Stomach (tissue), 9 donors: ENCODE data around the gene C10orf90. TPM values are rescaled to one million over a fixed set of nuclear protein-coding genes. Genes with fewer than 3 reads are reported as not detected.

ENCODE experiments used
- DNase-seq, 2 donors: peaks; one replicate each; pipeline versions ENCODE4 v3.0.0 to v3.0.0-alpha.2; 2013 to 2019
- H3K27ac ChIP-seq, 5 donors: fragments of 200-600 bp in 4 of 5; sonication (generic) in 4 of 5; one replicate each; pipeline ENCODE4 v1.5.1; 2013 to 2019; ENCODE audit warnings: mild to moderate bottlenecking in 1 of 5, moderate library complexity in 1 of 5
- H3K27me3 ChIP-seq, 3 donors: fragments of 200-600 bp; sonication (generic); one replicate each; pipeline ENCODE4 v1.5.1; 2017 to 2019; ENCODE audit warnings: mixed run types in 1 of 3
- H3K36me3 ChIP-seq, 4 donors: fragments of 200-600 bp; sonication (generic); 1 replicate in 3 of 4; 2 replicates in 1 of 4; pipeline ENCODE4 v1.5.1; 2016 to 2019
- H3K4me1 ChIP-seq, 4 donors: fragments of 200-600 bp; sonication (generic); one replicate each; pipeline ENCODE4 v1.5.1; 2016 to 2019
- H3K4me3 ChIP-seq, 4 donors: fragments of 200-600 bp; sonication (generic) in 3 of 4; one replicate each; pipeline ENCODE4 v1.5.1; 2016 to 2019; ENCODE audit warnings: mild to moderate bottlenecking in 1 of 4
- H3K9me3 ChIP-seq, 4 donors: fragments of 200-600 bp; sonication (generic); one replicate each; pipeline ENCODE4 v1.5.1; 2016 to 2019
- CTCF ChIP-seq, 7 experiments: fragments of 450-650 bp in 4 of 7; fragments of 200-600 bp in 3 of 7; sonication (generic) in 3 of 7; IDR thresholded peaks; one replicate each; pipeline ENCODE4 v1.5.1; 2016 to 2019; ENCODE audit warnings: antibody characterized with exemption in 7 of 7, control low read depth in 2 of 7, mild to moderate bottlenecking in 1 of 7
- EP300 ChIP-seq: sonication (generic); formaldehyde crosslinking; IDR thresholded peaks from one replicate; pipeline ENCODE4 v1.6.1; 2017; ENCODE audit warnings: antibody characterized with exemption
- POLR2A ChIP-seq, 4 donors: fragments of 450-650 bp; IDR thresholded peaks; one replicate each; pipeline ENCODE4 v1.6.1; 2016; ENCODE audit warnings: antibody characterized with exemption in 4 of 4, control low read depth in 2 of 4, mild to moderate bottlenecking in 1 of 4, moderate library complexity in 1 of 4
- POLR2AphosphoS5 ChIP-seq, 3 donors: sonication (generic); formaldehyde crosslinking; IDR thresholded peaks; one replicate each; pipeline ENCODE4 v1.6.1; 2016; ENCODE audit warnings: antibody characterized with exemption in 3 of 3
- WGBS, 5 donors: extraction: QIAGEN DNeasy Blood & Tissue Kit in 3 of 5; methylation state at CpG; one replicate each; pipeline versions ENCODE4 v1.1.5 to v1.1.7; 2013 to 2018; 5-methylcytosine and 5-hydroxymethylcytosine counted together
- intact Hi-C: fragments of 100-400 bp; cut with DNase I; formaldehyde crosslinking; loops from one replicate; pipeline ENCODE4 v1.15.1; 2023; ENCODE audit warnings: low total_unique reads
- polyA plus RNA-seq, 3 donors: library from polyadenylated mRNA; stranded (reverse); fragments of 200-250 nt; gene quantifications; one replicate each; pipeline ENCODE4 v1.2.3, GENCODE V29; 2013
- total RNA-seq, 5 donors: library from RNA; depleted of rRNA; stranded (reverse); fragments of >200 nt; gene quantifications; one replicate each; pipeline versions ENCODE4 v1.1.0 to v1.2.3, GENCODE V29; 2014 to 2016
- donor health status: healthy with polysubstance abuse.
- donor health status: Bipolar disorder and iron deficiency.
- donor health status: healthy.

C10orf90 gene
- total and polyA plus RNA-seq, 8 donors, result not detected

- Histone ChIP-seq H3K4me3 (no peak overlapping the region), H3K36me3 (no peaks in the 10 kb centered on the region), H3K27me3 (no peaks in the 10 kb centered on the region), H3K9me3 (no peaks in the 10 kb centered on the region), H3K27ac (peak overlapping the region in 1 of 5 donors; percentile 13), H3K4me1 (peaks cover 0 to 9% (median 4%) of the 10 kb centered on the region in 4 donors)
- DNase-seq, result peak in 1 of 2 donors; percentile 59
- no peak for TF ChIP-seq POLR2AphosphoS5 (IDR thresholded peaks at IDR 0.05)
- TF ChIP-seq EP300, result no peak
- no peak for TF ChIP-seq CTCF (IDR thresholded peaks at IDR 0.05)
- TF ChIP-seq POLR2A (IDR thresholded peaks at IDR 0.05), result no peak
- WGBS, 5 donors, result 38 to 76% (median 50%) methylated on average over 5 of the region's 5 CpGs
- intact Hi-C loops, result no loop called here
These were observed 136.8 kb downstream of the C10orf90 start for GRCh38 chr10:126533644-126534043.

GRCh38 chr10:126528315-126528835, 142.1 kb downstream of the C10orf90 start:
- Histone ChIP-seq H3K27me3 (peaks cover 0 to 16% (median 0%) of the 10 kb centered on the region in 3 donors), H3K36me3 (no peaks in the 10 kb centered on the region), H3K4me1 (no peaks in the 10 kb centered on the region), H3K9me3 (no peaks in the 10 kb centered on the region), H3K4me3 (no peak overlapping the region), H3K27ac (no peak overlapping the region)
- intact Hi-C loops, result no loop called here
- WGBS, 5 donors, result 70 to 85% (median 78%) methylated on average over 8 of the region's 8 CpGs
- DNase-seq, result no peak
- no peak for TF ChIP-seq POLR2AphosphoS5 (IDR thresholded peaks at IDR 0.05)
- no peak for TF ChIP-seq EP300
- no peak for TF ChIP-seq CTCF (IDR thresholded peaks at IDR 0.05)
- no peak for TF ChIP-seq POLR2A (IDR thresholded peaks at IDR 0.05)

- intact Hi-C loops, result no loop called here
- H3K36me3 ChIP-seq, result no peaks in the 10 kb centered on the region
- no peaks in the 10 kb centered on the region for H3K4me1 ChIP-seq
- no peak for DNase-seq
- no peak overlapping the region for H3K4me3 ChIP-seq
- H3K27me3 ChIP-seq, result peaks cover 0 to 16% (median 0%) of the 10 kb centered on the region in 3 donors
- no peak for TF ChIP-seq CTCF (IDR thresholded peaks at IDR 0.05)
- TF ChIP-seq POLR2AphosphoS5 (IDR thresholded peaks at IDR 0.05), result no peak
- no peak for TF ChIP-seq POLR2A (IDR thresholded peaks at IDR 0.05)
- no peak for TF ChIP-seq EP300
- WGBS, 5 donors, result 55 to 81% (median 68%) methylated on average over 9 of the region's 9 CpGs
- H3K9me3 ChIP-seq, result no peaks in the 10 kb centered on the region
- H3K27ac ChIP-seq, result no peak overlapping the region
These were observed 142.7 kb downstream of the C10orf90 start for GRCh38 chr10:126527645-126528314.

GRCh38 chr10:126525326-126525725, 145.2 kb downstream of the C10orf90 start:
- peaks cover 0 to 16% (median 0%) of the 10 kb centered on the region in 3 donors for H3K27me3 ChIP-seq
- 61 to 80% (median 76%) methylated on average over 7 of the region's 7 CpGs for WGBS, 5 donors
- H3K36me3 ChIP-seq, result no peaks in the 10 kb centered on the region
- H3K27ac ChIP-seq, result no peak overlapping the region
- TF ChIP-seq EP300, result no peak
- no peak for TF ChIP-seq POLR2AphosphoS5 (IDR thresholded peaks at IDR 0.05)
- no peak for TF ChIP-seq CTCF (IDR thresholded peaks at IDR 0.05)
- TF ChIP-seq POLR2A (IDR thresholded peaks at IDR 0.05), result no peak
- intact Hi-C loops, result no loop called here
- DNase-seq, result no peak
- H3K4me3 ChIP-seq, result no peak overlapping the region
- H3K4me1 ChIP-seq, result no peaks in the 10 kb centered on the region
- no peaks in the 10 kb centered on the region for H3K9me3 ChIP-seq
